Right forelimb (tissue), 1 donor: ENCODE data around the gene CD4.
"Not testable (repeated sequence)": the region's sequence is repeated elsewhere in the genome, so short reads cannot be mapped to it uniquely, and the experiment has no call there.

Experiments
- DNase-seq: peaks from one replicate; pipeline ENCODE4 v3.0.0-alpha.2; 2018

The CD4 gene

DNA sequence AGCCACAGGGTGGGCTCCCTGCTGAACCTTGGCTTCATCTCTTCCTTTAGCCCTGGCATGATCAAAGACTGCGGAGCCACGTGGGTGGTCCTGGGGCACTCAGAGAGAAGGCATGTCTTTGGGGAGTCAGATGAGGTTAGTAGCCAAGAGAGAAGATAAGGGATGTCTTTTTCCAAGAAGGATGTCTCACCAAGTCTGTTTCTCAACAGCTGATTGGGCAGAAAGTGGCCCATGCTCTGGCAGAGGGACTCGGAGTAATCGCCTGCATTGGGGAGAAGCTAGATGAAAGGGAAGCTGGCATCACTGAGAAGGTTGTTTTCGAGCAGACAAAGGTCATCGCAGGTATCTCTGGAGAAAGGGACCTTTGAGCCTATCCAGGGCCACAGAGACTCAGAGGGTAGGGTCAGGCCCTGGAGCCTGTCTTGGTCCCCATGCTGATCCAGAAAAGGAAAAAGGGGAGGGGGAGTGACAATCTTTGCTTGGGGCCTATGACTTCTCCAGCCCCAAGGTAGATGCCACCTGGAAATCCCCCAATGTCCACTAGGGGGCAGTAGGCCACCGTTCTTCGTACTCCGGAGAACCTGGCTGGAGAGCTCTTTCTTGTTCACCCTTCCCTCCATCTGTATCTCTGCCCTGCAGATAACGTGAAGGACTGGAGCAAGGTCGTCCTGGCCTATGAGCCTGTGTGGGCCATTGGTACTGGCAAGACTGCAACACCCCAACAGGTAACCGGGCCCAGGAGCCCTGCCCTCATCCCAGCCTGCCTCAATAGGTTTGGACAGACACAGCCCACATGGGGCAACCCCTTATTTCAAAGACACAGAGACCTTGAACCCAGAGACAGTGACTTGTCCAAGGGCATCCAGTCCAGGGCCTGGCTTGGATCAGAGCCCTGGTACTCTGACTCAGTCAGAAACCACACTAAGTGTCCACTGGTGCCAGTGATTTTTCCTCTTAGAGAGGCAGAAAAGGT, 80.0 kb downstream of the CD4 start:
- DNase-seq: peak; percentile 88

DNA sequence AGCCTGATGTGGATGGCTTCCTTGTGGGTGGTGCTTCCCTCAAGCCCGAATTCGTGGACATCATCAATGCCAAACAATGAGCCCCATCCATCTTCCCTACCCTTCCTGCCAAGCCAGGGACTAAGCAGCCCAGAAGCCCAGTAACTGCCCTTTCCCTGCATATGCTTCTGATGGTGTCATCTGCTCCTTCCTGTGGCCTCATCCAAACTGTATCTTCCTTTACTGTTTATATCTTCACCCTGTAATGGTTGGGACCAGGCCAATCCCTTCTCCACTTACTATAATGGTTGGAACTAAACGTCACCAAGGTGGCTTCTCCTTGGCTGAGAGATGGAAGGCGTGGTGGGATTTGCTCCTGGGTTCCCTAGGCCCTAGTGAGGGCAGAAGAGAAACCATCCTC, 81.0 kb downstream of the CD4 start:
- DNase-seq: not testable (repeated sequence)
